Measurements from ENCODE around the gene TMEM239.

The TMEM239 gene

GRCh38 chr20:2834401-2835110 is 18.4 kb downstream of the TMEM239 start:
- no peak for DNase-seq (ENCODE audit: low spot score)
- TF ChIP-seq, protein P1, sequence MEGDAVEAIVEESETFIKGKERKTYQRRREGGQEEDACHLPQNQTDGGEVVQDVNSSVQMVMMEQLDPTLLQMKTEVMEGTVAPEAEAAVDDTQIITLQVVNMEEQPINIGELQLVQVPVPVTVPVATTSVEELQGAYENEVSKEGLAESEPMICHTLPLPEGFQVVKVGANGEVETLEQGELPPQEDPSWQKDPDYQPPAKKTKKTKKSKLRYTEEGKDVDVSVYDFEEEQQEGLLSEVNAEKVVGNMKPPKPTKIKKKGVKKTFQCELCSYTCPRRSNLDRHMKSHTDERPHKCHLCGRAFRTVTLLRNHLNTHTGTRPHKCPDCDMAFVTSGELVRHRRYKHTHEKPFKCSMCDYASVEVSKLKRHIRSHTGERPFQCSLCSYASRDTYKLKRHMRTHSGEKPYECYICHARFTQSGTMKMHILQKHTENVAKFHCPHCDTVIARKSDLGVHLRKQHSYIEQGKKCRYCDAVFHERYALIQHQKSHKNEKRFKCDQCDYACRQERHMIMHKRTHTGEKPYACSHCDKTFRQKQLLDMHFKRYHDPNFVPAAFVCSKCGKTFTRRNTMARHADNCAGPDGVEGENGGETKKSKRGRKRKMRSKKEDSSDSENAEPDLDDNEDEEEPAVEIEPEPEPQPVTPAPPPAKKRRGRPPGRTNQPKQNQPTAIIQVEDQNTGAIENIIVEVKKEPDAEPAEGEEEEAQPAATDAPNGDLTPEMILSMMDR (IDR thresholded peaks at IDR 0.05; ENCODE audit: extremely low read depth, insufficient read depth, missing control alignments): no peak
- in situ Hi-C loops (cut with MboI; ENCODE audit: low pct_unique_long_range_greater_than_20kb, low sequenced_read_pairs, unreplicated experiment): no loop called here

GRCh38 chr20:2835331-2835796 is 19.2 kb downstream of the TMEM239 start:
- in situ Hi-C loops (cut with MboI; ENCODE audit: low pct_unique_long_range_greater_than_20kb, low sequenced_read_pairs, unreplicated experiment): no loop called here
- no peak for DNase-seq (ENCODE audit: low spot score)

GRCh38 chr20:2836035-2836434 is 19.9 kb downstream of the TMEM239 start:
- TF ChIP-seq, protein P1 (IDR thresholded peaks at IDR 0.05; ENCODE audit: extremely low read depth, insufficient read depth, missing control alignments): no peak
- in situ Hi-C loops (cut with MboI; ENCODE audit: low pct_unique_long_range_greater_than_20kb, low sequenced_read_pairs, unreplicated experiment): no loop called here
- no peak for DNase-seq (ENCODE audit: low spot score)

More at GRCh38 chr20:2835331-2835796, 19.2 kb downstream of the TMEM239 start:
- TF ChIP-seq, protein P1 (IDR thresholded peaks at IDR 0.05; ENCODE audit: extremely low read depth, insufficient read depth, missing control alignments): no peak

GRCh38 chr20:2837221-2837960 is 21.2 kb downstream of the TMEM239 start:
- TF ChIP-seq, protein P1 (IDR thresholded peaks at IDR 0.05; ENCODE audit: extremely low read depth, insufficient read depth, missing control alignments): no peak
- DNase-seq (ENCODE audit: low spot score): no peak
- in situ Hi-C loops (cut with MboI; ENCODE audit: low pct_unique_long_range_greater_than_20kb, low sequenced_read_pairs, unreplicated experiment): no loop called here

- in situ Hi-C loops (cut with MboI; ENCODE audit: low pct_unique_long_range_greater_than_20kb, low sequenced_read_pairs, unreplicated experiment): no loop called here
- TF ChIP-seq, protein P1 (IDR thresholded peaks at IDR 0.05; ENCODE audit: extremely low read depth, insufficient read depth, missing control alignments): no peak
- DNase-seq (ENCODE audit: low spot score): no peak
Measured at GRCh38 chr20:2838170-2838797, 22.1 kb downstream of the TMEM239 start.

DNA sequence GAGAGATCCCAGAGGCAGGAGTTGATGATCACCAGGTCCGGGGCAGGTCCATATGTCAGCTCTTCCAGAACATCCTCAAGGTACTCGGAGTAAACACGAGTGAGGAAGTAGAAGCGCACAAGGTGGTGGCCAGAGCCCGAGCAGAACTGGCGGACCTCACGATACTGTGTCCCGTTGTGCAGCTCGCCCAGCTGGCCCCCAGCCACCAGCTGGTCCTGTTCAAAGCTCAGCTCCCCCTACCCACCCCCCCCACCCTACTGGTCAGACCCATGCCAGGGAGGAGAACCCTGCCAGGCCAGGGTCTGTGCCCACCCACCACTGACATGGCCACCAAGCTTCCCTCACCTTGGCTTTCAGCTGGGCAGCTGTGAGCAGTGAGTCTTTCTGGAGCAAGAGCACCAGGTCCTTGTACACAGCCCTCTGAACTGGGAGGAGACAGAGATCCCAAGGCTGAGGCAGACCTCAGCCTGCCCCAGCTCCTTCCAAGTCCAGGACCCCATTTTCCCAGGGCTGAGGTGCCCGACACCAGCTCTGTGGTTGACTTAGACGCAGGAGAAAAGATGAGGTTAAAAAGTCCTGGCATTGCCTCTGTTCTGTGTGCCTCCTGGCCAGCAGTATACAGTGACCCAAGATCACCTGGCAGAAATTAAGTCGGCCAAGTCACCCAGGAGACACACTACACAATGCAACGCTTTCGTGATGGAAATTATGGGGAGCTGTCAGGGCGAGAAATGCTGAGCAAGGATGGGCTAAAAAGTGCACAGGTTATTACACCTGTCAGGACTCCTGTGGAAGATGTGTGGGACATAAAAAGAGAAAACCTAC is 22.9 kb downstream of the TMEM239 start:
- in situ Hi-C loops (cut with MboI; ENCODE audit: low pct_unique_long_range_greater_than_20kb, low sequenced_read_pairs, unreplicated experiment): no loop called here
- TF ChIP-seq, protein P1 (IDR thresholded peaks at IDR 0.05; ENCODE audit: extremely low read depth, insufficient read depth, missing control alignments): no peak
- DNase-seq (ENCODE audit: low spot score): no peak
